Measurements from ENCODE around the gene TEX50.
"Not testable (repeated sequence)": the region's sequence is repeated elsewhere in the genome, so short reads cannot be mapped to it uniquely, and the experiment has no call there.

TEX50 gene

GRCh38 chr1:173616859-173617258 is 18.3 kb upstream of the TEX50 start:
- in situ Hi-C loops (cut with HindIII; ENCODE audit: low sequenced_read_pairs), result no loop called here
- no peak for DNase-seq (ENCODE audit: low read depth, low spot score)
- H3K4me3 ChIP-seq (ENCODE audit: low read depth, low read length), result no peak overlapping the region
- TF ChIP-seq CTCF (IDR thresholded peaks at IDR 0.05; ENCODE audit: low read depth, low read length), result no peak

GRCh38 chr1:173627269-173627668 is 7.9 kb upstream of the TEX50 start:
- no peak for TF ChIP-seq CTCF (IDR thresholded peaks at IDR 0.05; ENCODE audit: low read depth, low read length)
- in situ Hi-C loops (cut with HindIII; ENCODE audit: low sequenced_read_pairs), result no loop called here
- H3K4me3 ChIP-seq (ENCODE audit: low read depth, low read length), result no peak overlapping the region
- DNase-seq (ENCODE audit: low read depth, low spot score), result no peak

DNA sequence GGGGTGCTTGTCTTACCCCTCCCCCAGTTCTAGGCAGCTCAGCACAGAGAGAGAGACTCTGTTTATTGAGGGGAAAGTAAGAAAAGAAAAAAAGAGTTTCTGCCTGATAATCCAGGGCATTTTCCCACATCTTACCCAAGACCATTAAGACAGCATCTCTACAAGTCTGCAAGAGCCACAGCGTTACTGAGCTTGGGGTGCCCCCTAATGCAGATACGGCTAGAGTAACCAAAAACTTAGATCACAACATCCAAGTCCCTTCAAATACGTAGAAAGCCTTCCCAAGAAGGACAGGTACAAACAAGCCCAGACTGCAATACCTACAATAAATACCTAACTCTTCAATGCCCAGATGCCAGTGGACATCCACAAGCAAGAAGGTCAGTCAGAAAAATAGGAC is 6.2 kb upstream of the TEX50 start:
- no peak for DNase-seq (ENCODE audit: low read depth, low spot score)
- in situ Hi-C loops (cut with HindIII; ENCODE audit: low sequenced_read_pairs), result no loop called here
- no peak for TF ChIP-seq CTCF (IDR thresholded peaks at IDR 0.05; ENCODE audit: low read depth, low read length)
- H3K4me3 ChIP-seq (ENCODE audit: low read depth, low read length), result no peak overlapping the region

DNA sequence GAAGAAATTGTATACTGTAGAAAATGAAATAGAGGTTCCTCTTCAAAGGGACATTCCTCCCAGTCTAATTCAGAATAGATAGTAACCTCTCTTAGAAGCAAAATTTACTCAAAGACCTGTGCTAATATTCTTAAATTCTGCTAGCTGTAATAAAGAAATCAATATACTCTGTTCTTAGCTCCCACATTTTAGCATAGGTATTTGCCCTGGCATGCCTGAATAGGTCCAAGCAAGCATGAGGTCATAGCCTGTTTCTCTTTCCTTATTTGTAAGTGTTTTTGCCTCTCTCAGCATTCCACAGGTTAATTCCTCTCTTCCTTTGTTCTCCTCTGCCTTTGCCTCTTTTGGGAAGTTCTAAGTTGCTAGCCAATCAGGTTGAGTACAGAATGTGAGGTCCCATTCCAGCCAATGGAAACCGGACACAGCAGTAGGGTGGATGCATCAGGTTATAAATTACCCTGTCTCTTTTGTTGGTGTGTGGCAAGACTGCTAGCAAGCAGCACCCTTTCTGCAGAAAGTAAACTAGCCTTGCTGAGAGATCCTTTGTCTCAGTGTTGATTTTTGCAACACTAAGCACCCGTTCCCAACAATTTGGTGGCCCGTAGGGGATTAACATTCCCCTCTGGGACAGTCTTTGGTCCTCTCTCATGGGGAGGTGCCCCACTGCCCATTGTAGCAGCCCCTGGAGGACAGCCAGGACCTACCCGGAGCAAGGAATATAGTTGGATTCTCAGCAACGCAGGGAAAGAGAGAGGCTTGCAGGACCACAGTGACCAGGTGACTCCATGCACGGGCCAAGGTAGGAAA is 2.3 kb downstream of the TEX50 start:
- in situ Hi-C loops (cut with HindIII; ENCODE audit: low sequenced_read_pairs); H3K4me3 ChIP-seq (ENCODE audit: low read depth, low read length); DNase-seq (ENCODE audit: low read depth, low spot score): not testable (repeated sequence)

DNA sequence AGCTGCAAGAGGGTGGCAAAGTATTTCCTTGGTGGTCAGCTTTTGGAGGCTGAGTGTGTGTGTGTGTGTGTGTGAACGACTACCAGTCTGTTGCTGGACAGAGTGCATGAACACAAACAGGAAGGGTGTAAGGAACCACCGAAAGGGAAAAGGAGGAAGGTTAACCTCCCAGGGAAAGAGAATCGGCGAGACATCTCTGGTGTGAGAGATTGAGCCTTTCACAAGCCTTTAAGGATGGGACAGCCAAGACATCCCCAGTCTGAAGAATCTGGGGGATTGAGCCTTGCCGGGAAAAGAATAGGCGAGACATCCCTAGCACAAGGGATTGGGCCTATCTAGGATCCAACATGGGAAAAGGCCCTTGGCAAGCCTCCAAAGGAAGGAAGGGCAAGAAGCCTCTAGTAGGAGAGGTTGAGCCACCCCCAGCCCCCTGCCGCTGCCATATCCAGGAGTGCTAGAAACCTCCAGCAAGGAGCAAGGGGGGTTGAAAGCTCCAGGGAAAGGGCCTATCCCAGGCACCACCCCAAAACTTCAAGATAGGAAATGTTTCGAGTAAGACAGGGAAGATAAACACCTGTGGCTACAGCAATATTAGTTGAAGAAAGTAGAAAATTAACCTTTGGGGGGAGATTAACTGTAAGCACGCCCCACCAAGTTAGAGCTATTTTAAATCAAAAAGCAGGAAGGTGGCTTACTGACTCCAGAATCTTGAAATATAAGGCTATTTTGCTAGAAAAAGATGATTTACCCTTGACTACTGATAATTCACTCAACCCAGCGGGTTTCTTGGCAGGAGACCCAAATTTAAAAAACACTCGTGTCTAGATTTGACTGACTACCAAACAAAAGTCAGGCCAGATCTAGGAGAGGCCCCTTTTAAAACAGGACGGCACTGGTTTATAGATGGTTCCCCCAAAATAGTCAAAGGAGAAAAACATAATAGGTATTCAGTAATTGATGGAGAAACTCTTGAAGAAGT is 3.2 kb downstream of the TEX50 start:
- no peak for TF ChIP-seq CTCF (IDR thresholded peaks at IDR 0.05; ENCODE audit: low read depth, low read length)
- DNase-seq (ENCODE audit: low read depth, low spot score), result no peak
- in situ Hi-C loops (cut with HindIII; ENCODE audit: low sequenced_read_pairs), result no loop called here
- H3K4me3 ChIP-seq (ENCODE audit: low read depth, low read length), result no peak overlapping the region

- TF ChIP-seq CTCF (IDR thresholded peaks at IDR 0.05; ENCODE audit: low read depth, low read length), result no peak
- in situ Hi-C loops (cut with HindIII; ENCODE audit: low sequenced_read_pairs), result no loop called here
- DNase-seq (ENCODE audit: low read depth, low spot score), result no peak
- no peak overlapping the region for H3K4me3 ChIP-seq (ENCODE audit: low read depth, low read length)
These were observed 4.0 kb downstream of the TEX50 start for GRCh38 chr1:173639102-173639501.

DNA sequence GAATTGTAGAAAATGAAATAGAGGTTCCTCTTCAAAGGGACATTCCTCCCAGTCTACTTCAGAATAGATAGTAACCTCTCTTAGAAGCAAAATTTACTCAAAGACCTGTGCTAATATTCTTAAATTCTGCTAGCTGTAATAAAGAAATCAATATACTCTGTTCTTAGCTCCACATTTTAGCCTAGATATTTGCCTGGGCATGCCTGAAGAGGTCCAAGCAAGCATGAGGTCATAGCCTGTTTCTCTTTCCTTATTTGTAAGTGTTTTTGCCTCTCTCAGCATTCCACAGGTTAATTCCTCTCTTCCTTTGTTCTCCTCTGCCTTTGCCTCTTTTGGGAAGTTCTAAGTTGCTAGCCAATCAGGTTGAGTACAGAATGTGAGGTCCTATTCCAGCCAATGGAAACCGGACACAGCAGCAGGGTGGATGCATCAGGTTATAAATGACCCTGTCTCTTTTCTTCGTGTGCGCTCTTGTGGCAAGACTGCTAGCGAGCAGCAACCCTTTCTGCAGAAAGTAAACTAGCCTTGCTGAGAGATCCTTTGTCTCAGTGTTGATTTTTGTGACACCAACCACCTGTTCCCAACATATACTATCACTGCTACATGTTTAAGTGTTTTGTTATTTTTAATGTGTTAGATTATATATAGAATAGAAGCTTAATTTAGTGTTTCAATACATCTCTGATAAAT is 7.5 kb downstream of the TEX50 start:
- DNase-seq (ENCODE audit: low read depth, low spot score); in situ Hi-C loops (cut with HindIII; ENCODE audit: low sequenced_read_pairs); H3K4me3 ChIP-seq (ENCODE audit: low read depth, low read length): not testable (repeated sequence)
